DMS53 treated with DMSO at 0.1 percent for 48 hours (cell line): ENCODE results near the gene RGP1.

Experiments used
- DNase-seq: peaks from one replicate; lab custom pipeline; 2025; ENCODE audit not compliant: unreplicated experiment; lab: John Stamatoyannopoulos, UW

Gene RGP1

DNA sequence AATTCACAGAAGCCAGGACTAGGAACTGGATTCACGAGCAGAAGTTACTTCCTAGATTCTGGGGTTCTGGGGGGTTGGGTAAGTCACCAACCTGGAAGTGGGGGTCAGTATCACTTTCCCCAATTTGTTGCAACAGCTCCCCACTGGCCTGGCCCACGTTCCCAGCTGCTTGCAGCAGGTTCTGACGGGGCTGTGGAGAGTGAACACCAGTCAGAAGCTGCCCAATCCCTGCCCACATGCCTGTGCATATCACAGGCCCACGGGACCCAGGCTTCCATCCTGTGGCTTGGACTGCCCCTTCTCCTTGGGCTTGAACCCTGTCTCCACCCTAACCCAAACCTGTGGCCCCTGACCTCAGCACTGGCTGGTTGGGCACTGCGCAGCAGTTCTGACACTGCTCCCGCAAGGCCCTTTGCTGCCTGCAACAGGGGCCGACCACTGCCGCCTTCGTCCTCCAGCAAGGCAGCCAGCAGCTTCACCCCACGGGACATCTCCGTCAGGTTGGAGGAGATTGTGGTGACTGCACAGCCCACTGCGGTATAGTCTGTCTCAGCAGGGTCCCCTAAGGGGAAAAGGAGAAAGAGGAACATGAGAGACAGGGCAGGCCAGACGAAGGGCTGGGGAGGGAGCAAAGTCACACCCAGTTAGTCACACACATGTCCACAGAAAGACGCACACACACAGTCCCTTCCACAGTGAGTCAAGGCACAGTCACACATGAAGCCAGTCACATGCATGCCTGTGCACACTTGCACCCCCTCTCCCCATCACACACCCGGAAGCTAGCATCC is 30.2 kb upstream of the RGP1 start:
- no peak for DNase-seq

GRCh38 chr9:35719546-35719945 is 29.5 kb upstream of the RGP1 start:
- DNase-seq: no peak

DNA sequence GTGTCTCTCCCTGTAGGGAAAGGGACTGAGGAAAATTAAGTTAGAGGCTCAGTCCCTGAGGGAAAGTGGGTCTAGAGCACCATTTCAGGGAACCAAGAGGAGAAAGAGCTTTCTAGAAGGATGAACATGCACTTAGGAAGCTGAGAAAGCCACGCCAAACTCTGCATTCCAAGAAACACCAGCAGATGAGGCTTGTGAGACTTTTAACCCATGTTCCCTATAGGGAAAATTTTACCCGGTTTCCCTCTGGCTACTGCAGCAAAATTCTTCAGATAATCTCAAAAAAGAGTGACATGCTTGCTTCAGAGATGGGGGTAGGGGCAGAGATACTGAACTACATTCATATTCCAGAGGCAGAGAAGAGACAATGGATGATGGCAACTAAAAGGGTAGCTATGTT is 25.7 kb upstream of the RGP1 start:
- DNase-seq: no peak

DNA sequence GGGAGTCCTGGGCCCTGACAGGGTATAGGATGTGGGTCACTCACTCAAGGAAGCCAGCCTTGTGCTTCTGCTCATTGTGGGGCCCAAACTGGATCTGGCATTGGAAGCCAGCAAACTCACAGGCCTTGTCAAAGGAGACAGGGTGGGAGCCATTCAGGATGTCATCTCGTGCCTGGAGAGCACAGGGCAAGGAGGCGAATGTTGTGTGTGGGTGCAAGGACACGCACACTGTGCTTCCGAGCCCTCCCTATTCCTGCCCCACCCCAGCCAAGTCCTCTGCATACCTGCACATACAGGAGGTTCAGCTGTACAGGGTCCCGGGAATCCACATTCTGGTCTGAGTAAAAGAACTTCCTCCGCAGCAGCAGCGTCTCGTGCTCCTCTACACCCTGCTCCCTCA is 25.2 kb upstream of the RGP1 start:
- DNase-seq: no peak

DNA sequence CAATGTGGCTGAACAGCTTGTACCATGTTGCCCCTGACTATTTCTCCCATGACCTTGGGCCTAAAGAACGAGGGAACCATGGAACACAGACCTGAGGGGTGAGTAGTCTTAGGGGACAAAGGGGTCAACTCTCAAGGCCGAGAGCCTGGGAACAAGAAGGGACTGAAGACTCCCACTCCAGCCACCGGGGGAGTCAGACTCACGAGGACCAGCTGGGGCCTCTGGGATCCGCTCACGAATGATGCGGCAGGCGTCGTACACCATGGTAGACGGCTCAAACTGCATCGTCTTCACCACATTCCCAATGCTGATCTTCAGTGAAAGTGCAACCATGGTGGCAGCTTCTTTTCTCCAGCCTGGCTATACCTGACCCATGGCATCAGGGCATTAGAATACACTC is 23.7 kb upstream of the RGP1 start:
- no peak for DNase-seq

GRCh38 chr9:35726931-35727330 is 22.2 kb upstream of the RGP1 start:
- no peak for DNase-seq

GRCh38 chr9:35727676-35728040 is 21.4 kb upstream of the RGP1 start:
- DNase-seq: no peak

- DNase-seq: no peak
These were observed 20.8 kb upstream of the RGP1 start for GRCh38 chr9:35728041-35728971.

DNA sequence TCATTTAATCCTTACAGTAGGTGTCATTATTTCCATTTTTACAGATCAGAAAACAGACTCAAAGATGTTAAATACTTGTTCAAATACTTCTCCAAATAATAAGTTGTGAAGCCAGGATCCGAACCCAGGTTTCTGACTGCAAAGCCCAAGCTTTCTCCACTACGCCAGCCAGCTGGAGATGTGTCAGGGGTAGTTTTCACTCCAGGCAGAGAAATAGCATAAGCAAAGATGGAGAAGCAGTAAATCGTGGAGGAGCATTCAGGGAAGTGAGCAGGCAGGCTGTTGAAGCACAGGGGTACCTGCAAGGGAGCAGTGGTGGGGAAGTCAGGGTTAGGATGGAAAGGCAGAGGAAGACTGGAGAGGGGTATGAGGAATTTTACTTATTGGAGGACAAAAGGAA is 20.0 kb upstream of the RGP1 start:
- DNase-seq: no peak

- no peak for DNase-seq
These were observed 19.2 kb upstream of the RGP1 start for GRCh38 chr9:35729700-35730485.

DNA sequence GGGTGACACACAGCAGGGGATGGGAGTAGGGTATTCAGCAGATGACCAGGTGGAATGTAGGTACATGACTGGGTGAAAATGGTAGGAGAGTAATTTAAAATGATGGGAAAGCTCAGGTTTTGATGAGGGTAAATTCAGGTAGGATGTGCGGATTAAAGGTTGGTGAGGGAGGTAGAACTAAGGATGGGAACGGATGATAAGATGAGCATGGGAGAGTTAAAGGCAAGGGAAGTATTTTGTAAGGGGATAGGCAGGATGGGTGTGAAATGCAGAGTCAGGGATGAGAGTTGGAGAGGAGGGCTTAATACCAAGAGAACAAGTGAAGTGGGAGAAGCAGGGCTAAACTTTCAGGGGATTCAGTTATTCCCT is 18.6 kb upstream of the RGP1 start:
- no peak for DNase-seq

DNA sequence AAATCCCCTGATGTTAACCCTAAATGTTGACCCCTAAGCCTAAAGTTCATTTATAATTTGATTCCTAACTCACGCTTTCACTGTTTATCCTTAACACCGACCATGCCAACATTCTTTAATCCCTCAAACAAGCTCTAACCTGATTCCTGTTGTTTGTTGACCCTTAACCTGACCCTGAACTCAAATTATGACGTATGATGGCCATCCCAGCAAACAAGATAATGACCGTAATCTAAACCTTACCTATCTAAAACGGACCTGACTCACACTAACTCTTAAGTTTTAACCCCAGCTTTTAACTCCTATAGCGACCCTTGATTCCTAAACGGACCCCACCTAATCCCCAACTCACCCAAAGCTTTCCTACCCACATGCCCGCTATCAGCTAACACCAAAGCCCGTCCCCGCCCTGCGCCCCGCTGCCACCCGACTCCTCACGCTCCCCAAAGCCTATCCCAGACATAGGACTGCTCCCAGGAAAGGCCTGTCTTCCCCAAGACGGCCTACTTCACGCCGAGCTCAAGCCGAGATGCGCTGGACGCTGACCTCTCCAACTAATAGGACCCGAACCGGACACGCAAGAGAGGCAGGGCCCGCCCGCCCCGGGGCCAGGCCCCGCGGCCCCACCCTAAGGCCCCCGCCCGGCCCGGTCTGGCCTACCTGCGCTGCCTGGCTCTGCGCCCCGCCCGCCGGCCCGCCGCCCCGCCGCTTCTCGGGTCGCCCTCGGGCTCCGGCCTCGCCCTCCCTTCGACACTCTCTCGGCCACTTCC is 17.5 kb upstream of the RGP1 start:
- DNase-seq: no peak

DNA sequence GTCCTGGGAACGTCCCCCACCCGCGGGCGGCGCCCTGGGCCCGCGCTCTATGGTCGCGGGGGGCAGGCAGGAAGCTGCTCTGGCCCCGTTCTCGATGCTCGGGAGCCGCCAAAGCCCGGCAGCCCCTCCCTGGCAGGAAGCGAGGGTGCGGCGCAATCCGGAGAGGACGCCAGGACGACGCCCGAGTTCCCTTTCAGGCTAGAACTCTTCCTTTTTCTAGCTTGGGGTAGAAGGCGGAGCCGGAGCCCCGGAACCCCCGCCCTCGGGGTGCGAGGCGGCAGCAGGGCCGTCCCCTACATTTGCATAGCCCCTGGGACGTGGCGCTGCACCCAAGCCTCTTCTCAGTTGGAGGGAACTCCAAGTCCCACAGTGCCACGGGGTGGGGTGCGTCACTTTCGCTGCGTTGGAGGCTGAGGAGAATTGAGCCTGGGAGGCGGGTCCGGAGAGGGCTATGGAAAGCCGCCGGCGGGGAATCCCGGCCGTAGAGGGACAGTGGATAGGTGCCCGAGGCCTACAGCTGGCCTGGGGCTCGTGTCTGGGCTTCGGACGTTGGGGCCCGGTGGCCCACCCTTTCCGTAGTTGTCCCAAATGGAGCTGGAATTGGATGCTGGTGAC is 16.8 kb upstream of the RGP1 start, which contains the start of the genes CREB3 and TLN1:
Gene CREB3 (plus strand): TSS at position 482 of the 615 bp plus-strand sequence. CDS start 107 bp downstream, at position 589.
Gene TLN1 (minus strand): TSS at position 11 of the 615 bp plus-strand sequence. CDS start 6,501 bp downstream, outside the sequence.
- DNase-seq: peak; percentile 89

GRCh38 chr9:35732800-35733541 is 16.1 kb upstream of the RGP1 start:
- peak; percentile 40 for DNase-seq

GRCh38 chr9:35734096-35734495 is 15.0 kb upstream of the RGP1 start:
- no peak for DNase-seq

GRCh38 chr9:35736201-35736633 is 12.9 kb upstream of the RGP1 start:
- DNase-seq: peak; percentile 37

DNA sequence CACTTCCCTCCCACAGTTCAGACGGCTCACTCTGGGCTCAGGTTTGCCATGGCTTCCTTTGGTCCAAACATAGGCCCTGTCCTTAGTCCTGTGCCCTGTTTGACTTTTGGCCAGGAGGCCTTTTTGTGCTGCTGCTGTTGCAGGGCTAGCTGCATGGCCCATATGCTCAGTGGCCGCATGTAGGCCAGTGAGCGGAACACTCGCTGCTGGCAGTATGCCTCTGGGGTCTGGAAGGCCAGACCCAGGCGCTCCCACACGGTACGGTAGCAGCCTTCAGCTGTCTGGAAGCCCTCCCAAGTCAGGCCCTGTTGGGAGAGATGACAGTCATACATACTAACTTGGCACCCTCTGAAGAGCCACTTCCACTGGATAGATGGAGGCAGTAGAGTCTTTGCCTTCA is 11.9 kb upstream of the RGP1 start:
- DNase-seq: no peak

GRCh38 chr9:35738186-35738585 is 10.9 kb upstream of the RGP1 start:
- no peak for DNase-seq

GRCh38 chr9:35738924-35739323 is 10.2 kb upstream of the RGP1 start:
- DNase-seq: no peak
